Panc1 (cell line): ENCODE measurements around the gene HRH3. TPM values are rescaled to one million over a fixed set of nuclear protein-coding genes. Genes with fewer than 3 reads are reported as not detected.

ENCODE experiments used
- ATAC-seq: fragments of 200-7000 bp; cut with Tn5 transposase; 2 replicates; pipeline ENCODE4 v1.9.1; 2020; ENCODE audit warnings: mild to moderate bottlenecking, moderate library complexity
- BruUV-seq: library from RNA; stranded (reverse); fragments of 400-500 nt; replicated peaks from 2 replicates; lab custom pipeline; 2021; lab: Mats Ljungman, UMichigan
- CTCF ChIA-PET: fragments of 300-600 bp; sonication (Branson Sonifier 250); formaldehyde crosslinking; loops from one replicate; lab custom pipeline; 2022; ENCODE audit warnings: antibody characterized with exemption; lab: Charles Lee
- POLR2A ChIA-PET: fragments of 300-600 bp; sonication (Branson Sonifier 250); formaldehyde crosslinking; loops from one replicate; lab custom pipeline; 2022; ENCODE audit warnings: antibody characterized with exemption; lab: Charles Lee
- DNase-seq: peaks from one replicate; pipeline ENCODE4 v3.0.0-alpha.2; 2010; ENCODE audit warnings: low read depth, low spot score
- H3K27ac ChIP-seq: 2 replicates; pipeline ENCODE4 v1.5.1; 2011; ENCODE audit warnings: mild to moderate bottlenecking, low read length, inconsistent platforms
- H3K27me3 ChIP-seq: fragments of 200-500 bp; sonication (Bioruptor generic); 2 replicates; pipeline ENCODE4 v1.6.0; 2014; ENCODE audit warnings: low read length, inconsistent platforms; ENCODE audit not compliant: control insufficient read depth, insufficient read depth
- H3K36me3 ChIP-seq: fragments of 200-500 bp; sonication (Bioruptor generic); 2 replicates; pipeline ENCODE4 v1.5.1; 2014; ENCODE audit warnings: inconsistent platforms, mild to moderate bottlenecking, low read length, moderate library complexity; ENCODE audit not compliant: control insufficient read depth, insufficient read depth
- H3K4me1 ChIP-seq: 2 replicates; pipeline ENCODE4 v1.5.1; 2011; ENCODE audit warnings: inconsistent platforms, mild to moderate bottlenecking, low read length, moderate library complexity; ENCODE audit not compliant: control insufficient read depth, insufficient read depth
- H3K4me3 ChIP-seq, 2 experiments: 2 replicates each; pipeline ENCODE4 v1.5.1; 2011 to 2012; ENCODE audit warnings: low read depth in 2 of 2, low read length in 2 of 2, mild to moderate bottlenecking in 2 of 2, inconsistent platforms in 1 of 2, moderate library complexity in 1 of 2
- H3K9me3 ChIP-seq: fragments of 200-500 bp; sonication (Bioruptor generic); 2 replicates; pipeline ENCODE4 v1.5.1; 2014; ENCODE audit warnings: low read depth, mild to moderate bottlenecking, inconsistent platforms, low read length, moderate library complexity; ENCODE audit not compliant: control insufficient read depth, insufficient read depth
- CTCF ChIP-seq: fragments of 450-650 bp; IDR thresholded peaks from 2 replicates; pipeline ENCODE4 v1.5.1; 2017; ENCODE audit warnings: mild to moderate bottlenecking
- POLR2AphosphoS5 ChIP-seq: IDR thresholded peaks from 2 replicates; pipeline ENCODE4 v1.6.1; 2012; ENCODE audit warnings: mild to moderate bottlenecking, low read depth, low read length, moderate library complexity
- SIN3A ChIP-seq: IDR thresholded peaks from 2 replicates; pipeline ENCODE4 v1.6.1; 2012; ENCODE audit warnings: low read depth, mild to moderate bottlenecking, low read length, moderate library complexity, borderline replicate concordance; ENCODE audit not compliant: insufficient read depth
- TCF7L2 ChIP-seq: IDR thresholded peaks from 2 replicates; pipeline ENCODE4 v1.6.1; 2011; ENCODE audit warnings: mild to moderate bottlenecking, low read depth, low read length, inconsistent platforms
- in situ Hi-C: cut with HindIII; loops from 2 replicates; pipeline ENCODE4 v1.10.0; 2016; ENCODE audit warnings: low sequenced_read_pairs, low pct_unique_long_range_greater_than_20kb
- intact Hi-C: fragments of 100-400 bp; cut with micrococcal nuclease; formaldehyde crosslinking; loops from one replicate; pipeline ENCODE4 v1.10.0; 2022; ENCODE audit not compliant: unreplicated experiment
- total RNA-seq: library from RNA; stranded (reverse); gene quantifications from one replicate; pipeline ENCODE4 v1.2.1, GENCODE V29; 2021; ENCODE audit not compliant: unreplicated experiment
- TF ChIP-seq, protein P1 (sequence below), 2 experiments: IDR thresholded peaks; 2 replicates each; pipeline ENCODE4 v1.6.1; 2011 to 2012; ENCODE audit warnings: low read depth in 2 of 2, control low read depth in 1 of 2, low read length in 1 of 2, mild to moderate bottlenecking in 1 of 2, moderate library complexity in 1 of 2; ENCODE audit not compliant: insufficient read depth in 1 of 2

HRH3 gene
- total RNA-seq, 1 experiment from 2014 or later = 0.10 TPM

DNA sequence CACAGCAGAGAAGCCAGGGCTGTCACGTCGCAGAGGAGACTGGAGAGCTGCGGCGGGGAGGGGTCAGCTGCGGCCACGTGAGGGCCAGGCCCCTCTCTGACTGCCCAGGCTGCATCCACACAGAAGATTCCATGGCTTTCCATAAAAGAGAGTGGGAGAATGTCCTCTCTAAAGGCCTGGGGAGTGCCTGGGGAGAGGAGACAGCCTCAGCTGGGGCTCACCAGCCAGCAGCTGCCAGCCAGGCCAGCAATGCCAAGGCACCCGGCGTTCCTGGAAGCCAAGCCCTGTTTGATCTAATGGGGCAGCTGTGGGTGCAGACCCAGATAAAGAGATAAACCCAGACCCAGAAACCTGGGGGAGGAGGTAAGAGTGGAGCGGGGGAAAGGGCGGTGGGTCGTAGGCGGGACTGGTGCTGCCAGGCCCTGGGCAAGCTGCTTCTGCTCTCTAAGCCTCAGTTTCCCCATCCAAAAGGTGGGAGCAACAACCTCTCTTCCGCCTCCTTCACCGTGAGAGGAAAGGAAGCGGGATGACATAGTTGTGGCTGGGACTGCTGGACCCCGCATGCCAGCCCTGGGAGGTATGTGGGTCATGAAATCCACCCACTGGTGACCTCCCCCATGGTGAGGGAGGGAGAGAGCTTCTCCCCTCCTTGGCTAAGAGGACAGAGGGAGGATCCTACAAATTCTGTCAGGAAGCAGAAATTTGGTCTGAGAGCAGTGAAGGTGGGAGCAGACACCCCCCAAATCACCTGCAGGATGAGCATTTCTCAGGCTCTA, 15.1 kb upstream of the HRH3 start:
- no peak for TF ChIP-seq POLR2AphosphoS5
- TF ChIP-seq SIN3A = no peak
- no peak for TF ChIP-seq CTCF
- no peak for TF ChIP-seq TCF7L2
- TF ChIP-seq, protein P1, sequence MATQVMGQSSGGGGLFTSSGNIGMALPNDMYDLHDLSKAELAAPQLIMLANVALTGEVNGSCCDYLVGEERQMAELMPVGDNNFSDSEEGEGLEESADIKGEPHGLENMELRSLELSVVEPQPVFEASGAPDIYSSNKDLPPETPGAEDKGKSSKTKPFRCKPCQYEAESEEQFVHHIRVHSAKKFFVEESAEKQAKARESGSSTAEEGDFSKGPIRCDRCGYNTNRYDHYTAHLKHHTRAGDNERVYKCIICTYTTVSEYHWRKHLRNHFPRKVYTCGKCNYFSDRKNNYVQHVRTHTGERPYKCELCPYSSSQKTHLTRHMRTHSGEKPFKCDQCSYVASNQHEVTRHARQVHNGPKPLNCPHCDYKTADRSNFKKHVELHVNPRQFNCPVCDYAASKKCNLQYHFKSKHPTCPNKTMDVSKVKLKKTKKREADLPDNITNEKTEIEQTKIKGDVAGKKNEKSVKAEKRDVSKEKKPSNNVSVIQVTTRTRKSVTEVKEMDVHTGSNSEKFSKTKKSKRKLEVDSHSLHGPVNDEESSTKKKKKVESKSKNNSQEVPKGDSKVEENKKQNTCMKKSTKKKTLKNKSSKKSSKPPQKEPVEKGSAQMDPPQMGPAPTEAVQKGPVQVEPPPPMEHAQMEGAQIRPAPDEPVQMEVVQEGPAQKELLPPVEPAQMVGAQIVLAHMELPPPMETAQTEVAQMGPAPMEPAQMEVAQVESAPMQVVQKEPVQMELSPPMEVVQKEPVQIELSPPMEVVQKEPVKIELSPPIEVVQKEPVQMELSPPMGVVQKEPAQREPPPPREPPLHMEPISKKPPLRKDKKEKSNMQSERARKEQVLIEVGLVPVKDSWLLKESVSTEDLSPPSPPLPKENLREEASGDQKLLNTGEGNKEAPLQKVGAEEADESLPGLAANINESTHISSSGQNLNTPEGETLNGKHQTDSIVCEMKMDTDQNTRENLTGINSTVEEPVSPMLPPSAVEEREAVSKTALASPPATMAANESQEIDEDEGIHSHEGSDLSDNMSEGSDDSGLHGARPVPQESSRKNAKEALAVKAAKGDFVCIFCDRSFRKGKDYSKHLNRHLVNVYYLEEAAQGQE (IDR thresholded peaks at IDR 0.05; ENCODE audit: insufficient read depth in 1 of 2, low read depth in 2 of 2, low read length in 1 of 2) = no peak
- CTCF ChIA-PET = no interaction called here
- Histone ChIP-seq H3K4me3 (no peak overlapping the region), H3K36me3 (peaks cover 4% of the 10 kb centered on the region; the same call in 1 of the 2 replicates), H3K9me3 (no peaks in the 10 kb centered on the region), H3K4me1 (0 out of 2 replicates have a peak, but pooled peaks cover 3% of the 10 kb centered on the region), H3K27ac (no peak overlapping the region), H3K27me3 (no peaks in the 10 kb centered on the region)
- POLR2A ChIA-PET = no interaction called here
- DNase-seq (no peak), ATAC-seq (no peak)
- BruUV-seq = no TSS peak
- intact Hi-C loops (no loop called here), in situ Hi-C loops (no loop called here)

GRCh38 chr20:62234339-62234738, 14.3 kb upstream of the HRH3 start:
- POLR2A ChIA-PET = no interaction called here
- Histone ChIP-seq H3K4me1 (0 out of 2 replicates have a peak, but pooled peaks cover 3% of the 10 kb centered on the region), H3K27me3 (no peaks in the 10 kb centered on the region), H3K27ac (no peak overlapping the region), H3K4me3 (no peak overlapping the region), H3K9me3 (no peaks in the 10 kb centered on the region), H3K36me3 (peaks cover 4% of the 10 kb centered on the region; the same call in 1 of the 2 replicates)
- TF ChIP-seq CTCF (no peak), SIN3A (no peak), TCF7L2 (no peak), POLR2AphosphoS5 (no peak)
- TF ChIP-seq, protein P1 (IDR thresholded peaks at IDR 0.05; ENCODE audit: insufficient read depth in 1 of 2, low read depth in 2 of 2, low read length in 1 of 2) = no peak
- CTCF ChIA-PET = no interaction called here
- in situ Hi-C loops = no loop called here
- intact Hi-C loops = no loop called here
- BruUV-seq = no TSS peak
- ATAC-seq (no peak), DNase-seq (no peak)
